ENCODE measurements around the gene MRPL37. TPM values are rescaled to one million over a fixed set of nuclear protein-coding genes. Genes with fewer than 3 reads are reported as not detected.

Gene MRPL37
- total RNA-seq, 6 experiments from 2014 or later: 56.2 to 108 (median 73.4) TPM

GRCh38 chr1:54239631-54240031 lies 39.7 kb downstream of the MRPL37 start:
- DNase-seq: no peak

GRCh38 chr1:54240741-54241335 lies 40.9 kb downstream of the MRPL37 start:
- no peaks in the 10 kb centered on the region for H3K4me1 ChIP-seq
- H3K4me3 ChIP-seq: no peak overlapping the region
- 96% methylated on average over 5 of the region's 12 CpGs for WGBS (ENCODE audit: insufficient coverage, low coverage, low lambda C conversion rate, missing lambda C conversion rate)
- no peaks in the 10 kb centered on the region for H3K27me3 ChIP-seq
- intact Hi-C loops (cut with DNase I): no loop called here
- ATAC-seq: no peak
- peaks cover 0 to 33% (median 10%) of the 10 kb centered on the region in 4 donors for H3K36me3 ChIP-seq
- TF ChIP-seq CTCF (IDR thresholded peaks at IDR 0.05): no peak
- TF ChIP-seq POLR2A (IDR thresholded peaks at IDR 0.05): no peak
- H3K27ac ChIP-seq: no peak overlapping the region
- no peak for DNase-seq
- H3K9me3 ChIP-seq: no peaks in the 10 kb centered on the region

More at GRCh38 chr1:54239631-54240031, 39.7 kb downstream of the MRPL37 start:
- no peak for ATAC-seq
- H3K27ac ChIP-seq: no peak overlapping the region
- H3K4me3 ChIP-seq: no peak overlapping the region
- no peaks in the 10 kb centered on the region for H3K4me1 ChIP-seq
- WGBS (ENCODE audit: insufficient coverage, low coverage, low lambda C conversion rate, missing lambda C conversion rate): 68% methylated on average over 4 of the region's 10 CpGs
- H3K9me3 ChIP-seq: no peaks in the 10 kb centered on the region
- peaks cover 0 to 33% (median 10%) of the 10 kb centered on the region in 4 donors for H3K36me3 ChIP-seq
- no peaks in the 10 kb centered on the region for H3K27me3 ChIP-seq
- TF ChIP-seq CTCF (IDR thresholded peaks at IDR 0.05) (no peak), POLR2A (IDR thresholded peaks at IDR 0.05) (no peak)
- intact Hi-C loops (cut with DNase I): no loop called here

- DNase-seq: no peak
- TF ChIP-seq CTCF (IDR thresholded peaks at IDR 0.05) (no peak), POLR2A (IDR thresholded peaks at IDR 0.05) (no peak)
- Histone ChIP-seq H3K9me3 (no peaks in the 10 kb centered on the region), H3K4me1 (no peaks in the 10 kb centered on the region), H3K27ac (no peak overlapping the region), H3K36me3 (peaks cover 0 to 31% (median 10%) of the 10 kb centered on the region in 4 donors), H3K4me3 (no peak overlapping the region), H3K27me3 (no peaks in the 10 kb centered on the region)
- intact Hi-C loops (cut with DNase I): no loop called here
- 76% methylated on average over 4 of the region's 6 CpGs for WGBS (ENCODE audit: insufficient coverage, low coverage, low lambda C conversion rate, missing lambda C conversion rate)
- no peak for ATAC-seq
Measured at GRCh38 chr1:54241364-54241763, 41.4 kb downstream of the MRPL37 start.

GRCh38 chr1:54243022-54243421 lies 43.1 kb downstream of the MRPL37 start:
- no peak for TF ChIP-seq CTCF (IDR thresholded peaks at IDR 0.05)
- TF ChIP-seq POLR2A (IDR thresholded peaks at IDR 0.05): no peak
- WGBS (ENCODE audit: insufficient coverage, low coverage, low lambda C conversion rate, missing lambda C conversion rate): 87% methylated on average over 8 of the region's 13 CpGs
- Histone ChIP-seq H3K36me3 (peaks cover 0 to 16% (median 4%) of the 10 kb centered on the region in 4 donors), H3K4me1 (no peaks in the 10 kb centered on the region), H3K27me3 (no peaks in the 10 kb centered on the region), H3K4me3 (no peak overlapping the region), H3K9me3 (no peaks in the 10 kb centered on the region), H3K27ac (no peak overlapping the region)
- intact Hi-C loops (cut with DNase I): no loop called here
- DNase-seq (no peak), ATAC-seq (no peak)

All from right lobe of liver (tissue), 6 donors.